ENCODE measurements around the gene RBM28.

DNA sequence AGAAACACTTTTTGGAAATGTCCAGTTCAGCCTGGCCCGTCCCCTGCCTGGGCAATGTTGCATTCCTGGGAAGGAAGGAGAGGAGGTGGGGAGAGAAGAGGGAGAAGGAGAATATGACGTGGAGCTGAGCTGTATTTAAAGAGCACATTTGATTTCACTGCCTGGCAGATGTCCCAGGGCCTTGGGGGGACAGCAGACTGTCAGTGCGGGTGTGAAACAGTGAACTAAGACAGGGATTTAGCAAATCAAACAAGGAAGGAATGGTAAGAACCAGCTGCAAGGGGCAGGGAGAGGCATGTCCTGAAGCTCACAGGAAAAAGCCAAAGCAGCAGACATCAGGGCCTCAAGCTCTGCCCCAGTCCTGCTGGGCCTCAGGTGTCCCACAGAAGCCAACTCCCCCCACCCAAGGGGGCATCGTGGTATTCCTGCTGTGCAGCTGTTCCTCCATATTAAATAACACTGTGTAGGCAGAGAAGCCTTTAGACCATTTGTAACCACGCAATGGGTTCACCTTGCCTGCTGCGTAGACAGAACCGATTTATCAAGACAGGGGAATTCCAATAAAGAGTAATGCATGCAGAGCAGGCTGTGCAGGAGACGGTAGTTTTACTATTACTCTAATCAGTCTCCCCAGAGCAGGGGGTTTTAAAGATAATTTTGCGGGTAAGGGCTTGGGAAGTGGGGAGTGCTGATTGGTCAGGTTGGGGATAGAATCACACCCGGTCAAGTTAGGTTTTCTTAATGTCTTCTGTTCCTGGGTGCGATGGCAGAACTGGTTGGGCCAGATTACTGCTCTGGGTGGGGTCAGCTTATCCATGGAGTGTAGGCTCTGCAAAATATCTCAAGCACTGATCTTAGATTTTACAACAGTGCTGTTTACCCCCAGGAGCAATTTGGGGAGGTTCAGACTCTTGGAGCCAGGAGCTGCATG lies 84.3 kb downstream of the RBM28 start:
- TF ChIP-seq SUZ12 (IDR thresholded peaks at IDR 0.05; ENCODE audit: low read length): no peak
- TF ChIP-seq RAD21 (IDR thresholded peaks at IDR 0.05 in 1 of 2, conservative IDR thresholded peaks at IDR 0.05 in 1 of 2; ENCODE audit: low read depth in 2 of 2, low read length in 2 of 2): no peak
- TF ChIP-seq CBX5 (IDR thresholded peaks at IDR 0.05; ENCODE audit: low read depth, low read length): no peak
- no peak for TF ChIP-seq FOSL1 (IDR thresholded peaks at IDR 0.05; ENCODE audit: insufficient read depth, low read depth, low read length)
- no peak for TF ChIP-seq EZH2 (IDR thresholded peaks at IDR 0.05; ENCODE audit: low read depth, low read length, severe bottlenecking)
